Cardiac fibroblast (primary cell): ENCODE data around the gene SPATA25.
A peak's percentile ranks its signal among the peaks of the same experiment; 100 is the strongest.

Source experiments
- DNase-seq, 2 donors: peaks; one replicate each; pipeline versions ENCODE4 v3.0.0 to v3.0.0-alpha.2; 2010; ENCODE audit warnings: low read depth in 2 of 2
- H3K4me3 ChIP-seq, 2 donors: replicated peaks in 1 of 2; 1 replicate in 1 of 2; 2 replicates in 1 of 2; pipeline ENCODE4 v1.5.1; 2011; ENCODE audit warnings: low read depth in 2 of 2, low read length in 2 of 2, mild to moderate bottlenecking in 2 of 2, moderate library complexity in 1 of 2
- TF ChIP-seq, protein P1 (sequence below): IDR thresholded peaks from one replicate; pipeline ENCODE4 v1.5.1; 2011; ENCODE audit warnings: low read depth, mild to moderate bottlenecking, low read length, inconsistent platforms

SPATA25 gene

DNA sequence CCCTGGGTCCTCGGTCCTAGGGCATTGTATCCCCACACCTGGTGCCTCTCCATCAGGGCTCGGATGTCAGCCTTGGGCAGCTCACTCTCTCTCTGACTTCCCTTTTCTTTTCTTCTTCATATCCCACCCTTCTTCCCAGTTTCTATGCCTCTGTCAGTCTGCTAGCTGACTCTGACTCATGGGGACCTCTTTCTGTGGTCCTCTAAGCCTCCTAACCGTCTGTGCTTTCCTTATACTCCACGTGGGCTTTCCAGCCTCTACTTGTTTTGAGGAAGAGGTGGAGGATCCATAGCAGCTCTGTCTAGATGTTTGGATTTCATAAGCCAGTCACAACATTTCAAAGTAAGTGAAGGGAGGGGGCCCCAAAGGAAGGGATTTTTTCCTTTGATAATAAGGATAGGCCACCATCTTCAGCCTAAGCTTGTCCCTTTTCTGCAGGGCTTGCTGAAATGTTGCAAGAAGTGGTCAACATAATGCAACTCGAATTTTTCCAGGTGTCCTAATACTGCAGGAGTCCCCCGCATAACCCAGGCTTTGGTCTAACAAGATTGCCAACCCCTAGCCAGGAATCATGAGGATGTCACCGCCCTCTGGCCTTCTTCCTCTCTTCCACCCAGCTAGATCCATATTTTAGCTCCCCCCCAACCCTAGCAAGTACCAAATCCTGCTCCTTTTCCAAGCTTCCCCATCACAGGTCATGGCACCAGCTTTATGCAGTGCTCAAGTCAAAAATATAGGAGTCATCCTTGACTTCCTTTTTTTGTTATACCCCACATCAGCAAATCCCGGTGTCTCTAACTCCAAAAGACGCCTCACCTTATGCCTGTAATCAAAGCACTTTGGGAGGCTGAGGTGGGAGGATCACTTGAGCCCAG is 33.3 kb upstream of the SPATA25 start:
- H3K4me3 ChIP-seq, result no peak overlapping the region
- DNase-seq, result no peak

DNA sequence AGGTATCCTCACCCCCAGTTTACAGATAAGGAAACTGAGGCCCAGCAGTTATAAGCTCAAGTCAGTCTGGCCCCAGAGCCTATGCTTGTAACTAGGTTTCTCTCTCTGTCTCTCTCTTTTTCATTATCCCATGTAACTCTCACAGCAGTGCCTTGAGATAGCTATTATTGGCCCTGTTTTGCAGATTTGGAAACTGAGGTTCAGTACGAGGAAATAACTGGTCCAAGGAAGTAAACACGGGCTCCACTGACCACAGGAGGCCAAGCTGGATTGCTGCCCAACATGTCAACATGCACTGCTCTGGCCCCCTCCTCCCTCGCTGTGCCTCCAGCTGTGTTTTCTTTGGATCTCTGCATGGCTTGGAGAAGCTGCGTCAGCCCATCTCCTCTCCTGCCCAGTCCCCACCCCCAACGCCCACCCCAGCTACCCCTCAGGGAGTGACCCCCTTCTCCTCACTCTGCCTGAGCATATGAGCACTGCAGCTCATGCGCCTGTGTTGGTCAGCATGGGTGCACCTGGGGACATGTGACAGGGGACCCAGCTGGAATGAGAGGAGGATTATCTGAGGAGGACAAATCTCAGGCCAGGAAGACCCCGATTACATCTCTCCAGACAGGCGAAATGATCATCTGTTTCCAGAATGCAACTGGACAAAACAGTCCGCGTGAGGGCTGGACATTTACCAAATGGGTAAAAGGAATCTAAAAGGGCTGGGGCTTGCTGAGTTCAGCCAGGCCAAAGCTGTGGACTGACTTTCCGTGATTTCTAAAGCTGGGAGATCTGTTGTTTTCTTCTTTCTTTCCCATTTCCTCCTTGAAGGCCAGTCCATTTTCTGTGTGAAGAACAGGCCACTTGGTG is 32.3 kb upstream of the SPATA25 start:
- DNase-seq, result peak; percentile 87 to 96
- no peak overlapping the region for H3K4me3 ChIP-seq
- TF ChIP-seq, protein P1, sequence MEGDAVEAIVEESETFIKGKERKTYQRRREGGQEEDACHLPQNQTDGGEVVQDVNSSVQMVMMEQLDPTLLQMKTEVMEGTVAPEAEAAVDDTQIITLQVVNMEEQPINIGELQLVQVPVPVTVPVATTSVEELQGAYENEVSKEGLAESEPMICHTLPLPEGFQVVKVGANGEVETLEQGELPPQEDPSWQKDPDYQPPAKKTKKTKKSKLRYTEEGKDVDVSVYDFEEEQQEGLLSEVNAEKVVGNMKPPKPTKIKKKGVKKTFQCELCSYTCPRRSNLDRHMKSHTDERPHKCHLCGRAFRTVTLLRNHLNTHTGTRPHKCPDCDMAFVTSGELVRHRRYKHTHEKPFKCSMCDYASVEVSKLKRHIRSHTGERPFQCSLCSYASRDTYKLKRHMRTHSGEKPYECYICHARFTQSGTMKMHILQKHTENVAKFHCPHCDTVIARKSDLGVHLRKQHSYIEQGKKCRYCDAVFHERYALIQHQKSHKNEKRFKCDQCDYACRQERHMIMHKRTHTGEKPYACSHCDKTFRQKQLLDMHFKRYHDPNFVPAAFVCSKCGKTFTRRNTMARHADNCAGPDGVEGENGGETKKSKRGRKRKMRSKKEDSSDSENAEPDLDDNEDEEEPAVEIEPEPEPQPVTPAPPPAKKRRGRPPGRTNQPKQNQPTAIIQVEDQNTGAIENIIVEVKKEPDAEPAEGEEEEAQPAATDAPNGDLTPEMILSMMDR, result no peak

More for the DNA sequence above, 33.3 kb upstream of the SPATA25 start:
- TF ChIP-seq, protein P1, result no peak

DNA sequence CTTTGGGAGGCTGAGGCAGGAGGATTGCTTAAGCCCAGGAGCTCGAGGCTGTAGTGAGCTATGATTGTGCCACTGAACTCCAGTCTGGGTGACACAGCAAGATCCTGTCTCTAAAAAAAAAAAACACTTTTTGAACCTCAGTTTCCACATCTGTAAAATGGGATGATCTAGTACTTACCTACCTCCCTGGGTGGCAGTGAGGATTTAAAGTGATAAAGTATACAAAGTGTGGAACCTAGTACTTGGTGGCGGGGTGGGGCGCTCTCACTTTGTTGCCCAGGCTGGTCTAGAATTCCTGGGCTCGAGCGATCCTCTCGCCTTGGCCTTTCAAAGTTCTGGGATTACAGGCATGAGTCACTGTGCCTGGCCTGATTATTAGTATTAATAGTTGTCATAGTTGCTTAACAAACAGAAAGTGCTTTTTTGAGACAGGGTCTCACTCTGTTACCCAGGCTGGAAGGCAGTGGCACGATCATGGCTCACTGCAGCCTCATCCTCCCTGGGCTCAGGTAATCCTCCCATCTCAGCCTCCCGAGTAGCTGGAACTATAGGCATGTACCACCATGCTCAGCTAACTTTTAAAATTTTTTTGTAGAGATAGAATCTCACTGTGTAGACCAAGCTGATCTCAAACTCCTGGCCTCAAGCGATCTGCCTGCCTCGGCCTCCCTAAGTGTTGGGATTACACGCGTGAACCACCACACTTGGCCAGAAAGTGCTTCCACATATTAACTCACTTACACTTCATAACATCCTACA is 31.5 kb upstream of the SPATA25 start:
- DNase-seq, result peak; percentile 27 to 48
- no peak overlapping the region for H3K4me3 ChIP-seq
- TF ChIP-seq, protein P1, result no peak

DNA sequence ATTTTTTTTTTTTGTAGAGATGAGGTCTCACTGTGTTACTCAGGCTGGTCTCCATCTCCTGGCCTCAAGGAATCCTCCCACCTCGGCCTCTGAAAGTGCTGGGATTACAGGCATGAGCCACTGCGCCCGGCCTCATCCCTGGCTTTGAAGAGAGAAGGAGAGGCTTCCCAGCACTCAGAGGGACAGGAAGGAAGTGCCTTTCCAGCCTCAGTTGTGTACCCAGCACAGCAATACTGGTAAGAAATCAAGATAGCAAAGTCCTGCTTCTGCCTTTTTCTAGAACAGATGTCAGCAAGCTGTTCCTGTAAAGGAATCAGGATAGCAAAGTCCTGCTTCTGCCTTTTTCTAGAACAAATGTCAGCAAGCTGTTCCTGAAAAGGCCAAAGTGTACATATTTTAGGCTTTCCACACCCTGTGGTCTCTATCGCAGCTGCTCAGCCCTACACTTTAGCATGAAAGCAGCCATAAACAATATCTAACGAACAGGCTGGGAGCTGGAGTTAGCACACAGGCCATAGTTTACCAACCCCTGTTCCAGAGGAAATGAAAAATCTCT is 30.8 kb upstream of the SPATA25 start:
- peak; percentile 54 to 71 for DNase-seq
- H3K4me3 ChIP-seq, result no peak overlapping the region

DNA sequence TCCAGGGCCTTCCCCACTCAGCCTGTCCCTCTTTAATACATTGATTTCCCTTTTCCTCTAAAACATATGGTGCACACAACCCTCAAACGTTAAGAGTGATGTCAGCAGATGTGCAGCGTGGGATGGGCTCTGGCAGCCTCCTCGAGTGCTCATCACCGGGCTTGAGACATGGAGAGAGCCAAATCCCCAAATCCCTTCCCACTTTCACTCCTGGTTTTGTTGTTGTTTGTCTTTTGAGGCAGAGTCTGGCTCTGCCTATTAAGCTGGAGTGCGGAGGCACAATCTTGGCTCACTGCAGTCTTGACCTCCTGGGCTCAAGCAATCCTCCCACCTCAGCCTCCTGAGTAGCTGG is 30.3 kb upstream of the SPATA25 start:
- TF ChIP-seq, protein P1, result no peak
- peak; percentile 54 to 79 for DNase-seq
- no peak overlapping the region for H3K4me3 ChIP-seq

More for the DNA sequence above, 30.8 kb upstream of the SPATA25 start:
- TF ChIP-seq, protein P1, result no peak

DNA sequence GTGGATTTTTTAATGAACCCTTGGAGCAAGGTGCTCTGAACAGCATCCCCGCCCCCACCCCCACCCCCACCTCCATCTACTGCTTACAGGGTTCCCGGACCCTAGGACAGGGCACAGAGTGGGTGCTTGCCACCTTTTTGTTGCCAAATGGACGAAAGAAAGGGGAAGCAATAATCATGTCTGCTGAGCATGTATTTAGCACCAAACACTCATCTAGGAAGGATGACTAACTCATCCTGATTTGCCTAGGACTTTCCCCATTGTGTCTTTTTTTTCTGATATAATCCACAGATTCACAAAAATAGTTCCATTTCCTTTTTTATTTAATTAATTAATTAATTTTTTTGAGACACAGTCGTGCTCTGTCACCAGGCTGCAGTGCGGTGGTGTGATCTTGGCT is 25.7 kb upstream of the SPATA25 start:
- H3K4me3 ChIP-seq, result no peak overlapping the region
- TF ChIP-seq, protein P1, result no peak
- DNase-seq, result peak in 1 of 2 donors; percentile 42
